HepG2 (cell line): ENCODE measurements around the gene CASKIN1. TPM values are rescaled to one million over a fixed set of nuclear protein-coding genes. Genes with fewer than 3 reads are reported as not detected.
"Not testable (repeated sequence)": the region's sequence is repeated elsewhere in the genome, so short reads cannot be mapped to it uniquely, and the experiment has no call there.

Experiments
- ATAC-seq: fragments of 200-7000 bp; cut with Tn5 transposase; 3 replicates; pipeline ENCODE4 v1.9.1; 2020; ENCODE audit warnings: mild to moderate bottlenecking, moderate library complexity
- BruUV-seq: library from RNA; stranded (reverse); fragments of 400-500 nt; replicated peaks from 2 replicates; lab custom pipeline; 2021; lab: Mats Ljungman, UMichigan
- CTCF ChIA-PET: fragments of 300-600 bp; formaldehyde crosslinking; extraction: SDS; loops from one replicate; lab custom pipeline; 2021; ENCODE audit warnings: low total read pairs, inconsistent platforms, low intra/inter-chr PET ratio; lab: Yijun Ruan, JAX
- POLR2A ChIA-PET: fragments of 350-600 bp; sonication (Branson Sonifier 250); formaldehyde crosslinking; loops from one replicate; lab custom pipeline; 2020; ENCODE audit warnings: antibody characterized with exemption, inconsistent platforms; lab: Yijun Ruan, JAX
- DNase-seq: peaks from one replicate; pipeline ENCODE4 v3.0.0-alpha.2; 2015; ENCODE audit warnings: low spot score
- FAIRE-seq: peaks from 3 replicates; lab custom pipeline; 2011; peaks lifted over from hg19 to GRCh38; lab: Jason Lieb, UNC
- H2AFZ ChIP-seq: one replicate; pipeline ENCODE4 v1.6.1; 2011; ENCODE audit warnings: low read length, inconsistent platforms
- H3K27ac ChIP-seq: fragments of 300-600 bp; 3 replicates; pipeline ENCODE4 v1.8.0; 2011; ENCODE audit warnings: mixed run types, mild to moderate bottlenecking, mixed read lengths, low read length, inconsistent platforms; ENCODE audit not compliant: insufficient read depth; ENCODE audit errors: extremely low read length
- H3K27me3 ChIP-seq, 2 experiments: fragments of 200-600 bp in 1 of 2; 2 replicates in 1 of 2; 3 replicates in 1 of 2; pipeline versions ENCODE4 v1.6.0 to v1.8.0; 2011; ENCODE audit warnings: low read length in 2 of 2, mild to moderate bottlenecking in 2 of 2, moderate library complexity in 2 of 2, inconsistent platforms in 1 of 2; ENCODE audit not compliant: insufficient read depth in 2 of 2, control insufficient read depth in 1 of 2
- H3K36me3 ChIP-seq, 2 experiments: fragments of 200-600 bp in 1 of 2; replicated peaks in 1 of 2; 2 replicates in 1 of 2; 3 replicates in 1 of 2; pipeline versions ENCODE4 v1.5.1 to v1.8.0; 2011; ENCODE audit warnings: low read length in 2 of 2, inconsistent platforms in 1 of 2; ENCODE audit not compliant: insufficient read depth in 2 of 2, control insufficient read depth in 1 of 2
- H3K4me1 ChIP-seq: 2 replicates; pipeline ENCODE4 v1.5.1; 2012; ENCODE audit warnings: low read length, inconsistent platforms; ENCODE audit not compliant: insufficient read depth
- H3K4me2 ChIP-seq: 2 replicates; pipeline ENCODE4 v1.6.0; 2011; ENCODE audit warnings: low read depth, low read length, inconsistent platforms
- H3K4me3 ChIP-seq, 3 experiments: fragments of 200-600 bp in 1 of 3; sonication (generic), shearing (Covaris generic) in 1 of 3; replicated peaks in 1 of 3; 2 replicates each; pipeline ENCODE4 v1.5.1; 2011 to 2016; ENCODE audit warnings: low read length in 3 of 3, inconsistent platforms in 2 of 3, low read depth in 2 of 3, mild to moderate bottlenecking in 2 of 3, control low read depth in 1 of 3, mixed read lengths in 1 of 3; ENCODE audit not compliant: insufficient read depth in 1 of 3
- H3K79me2 ChIP-seq: one replicate; pipeline ENCODE4 v1.6.1; 2011; ENCODE audit warnings: low read length, inconsistent platforms; ENCODE audit not compliant: insufficient read depth
- H3K9ac ChIP-seq: 2 replicates; pipeline ENCODE4 v1.6.0; 2011; ENCODE audit warnings: mild to moderate bottlenecking, low read depth, low read length, inconsistent platforms; ENCODE audit not compliant: insufficient read depth
- H3K9me3 ChIP-seq: 2 replicates; pipeline ENCODE4 v1.5.1; 2012; ENCODE audit warnings: mild to moderate bottlenecking, low read length
- H4K20me1 ChIP-seq: 2 replicates; pipeline ENCODE4 v1.6.0; 2011; ENCODE audit warnings: inconsistent platforms, mild to moderate bottlenecking, low read length, moderate library complexity; ENCODE audit not compliant: insufficient read depth
- PHF21A ChIP-seq: sonication (generic); formaldehyde crosslinking; IDR thresholded peaks from 2 replicates; pipeline ENCODE4 v1.5.0; 2020; ENCODE audit warnings: mild to moderate bottlenecking, missing genetic modification reagents
- POLR2G ChIP-seq: fragments of 200-400 bp; formaldehyde crosslinking; IDR thresholded peaks from 2 replicates; pipeline ENCODE4 v1.6.1; 2018; ENCODE audit warnings: mild to moderate bottlenecking, low read depth, low read length, moderate library complexity
- ZBTB7B ChIP-seq: sonication (generic); formaldehyde crosslinking; IDR thresholded peaks from 2 replicates; pipeline ENCODE4 v1.4.0; 2020; ENCODE audit warnings: missing genetic modification reagents
- ZNF382 ChIP-seq: sonication (generic); formaldehyde crosslinking; IDR thresholded peaks from 2 replicates; pipeline ENCODE4 v1.5.0; 2020; ENCODE audit warnings: missing genetic modification reagents, mild to moderate bottlenecking, borderline replicate concordance
- ZNF75D ChIP-seq: sonication (generic); formaldehyde crosslinking; IDR thresholded peaks from 2 replicates; pipeline ENCODE4 v1.8.1; 2023; ENCODE audit warnings: missing genetic modification reagents, mild to moderate bottlenecking, borderline replicate concordance
- WGBS: methylation state at CpG from one replicate; pipeline ENCODE4 v1.1.6; 2017; ENCODE audit warnings: low lambda C conversion rate; 5-methylcytosine and 5-hydroxymethylcytosine counted together
- in situ Hi-C: cut with HindIII; loops from 2 replicates; pipeline ENCODE4 v1.10.0; 2017; ENCODE audit warnings: low pct_unique_long_range_greater_than_20kb; ENCODE audit not compliant: extremely low pct_ligation_motif_present
- intact Hi-C: fragments of 100-400 bp; cut with micrococcal nuclease; formaldehyde crosslinking; loops from one replicate; pipeline ENCODE4 v1.10.0; 2022; ENCODE audit not compliant: unreplicated experiment
- polyA plus RNA-seq, 8 experiments: library from polyadenylated mRNA; depleted of rRNA in 3 of 8; stranded (reverse) in 7 of 8; unstranded in 1 of 8; fragments of >200 nt; fragmentation: Illumina TruSeq in 4 of 8; extraction: Trizol in 4 of 8; gene quantifications; 2 replicates each; pipeline versions ENCODE4 v1.2.1 to v1.2.3, GENCODE V29; 2011 to 2016; ENCODE audit warnings: low read depth in 4 of 8, missing spikeins in 1 of 8, mixed read lengths in 1 of 8; ENCODE audit not compliant: insufficient read depth in 1 of 8
- total RNA-seq, 5 experiments: library from RNA; depleted of rRNA; stranded (reverse); fragments of >200 nt; fragmentation: Illumina TruSeq; extraction: Trizol; gene quantifications; 2 replicates each; pipeline ENCODE4 v1.2.3, GENCODE V29; 2016; ENCODE audit warnings: low read depth in 1 of 5

The CASKIN1 gene
- total and polyA plus RNA-seq, 2 of the 13 experiments (the other 11 are each of a cell fraction or from before 2014, with no cell fraction given), result 1.2 to 2.2 TPM

- 100% methylated on average over 4 of the region's 11 CpGs for WGBS
- H3K4me2 ChIP-seq, result no peak overlapping the region
- H4K20me1 ChIP-seq, result 0 out of 2 replicates have a peak, but pooled peaks cover 2% of the 10 kb centered on the region
- ATAC-seq, result no peak
- intact Hi-C loops, result no loop called here
- no peak for DNase-seq
- CTCF ChIA-PET, result no interaction called here
- H3K27me3 ChIP-seq, result no peaks in the 10 kb centered on the region
- no peak for FAIRE-seq
- no peak overlapping the region for H2AFZ ChIP-seq
- TF ChIP-seq ZBTB7B (no peak), ZNF75D (no peak), PHF21A (CRISPR knock-in tag) (no peak), ZNF382 (no peak)
- TF ChIP-seq, all 625 proteins: peak for 0
- peaks cover 25 to 47% of the 10 kb centered on the region in 2 experiments; a peak in 4 of 5 replicates for H3K36me3 ChIP-seq
- H3K4me3 ChIP-seq, result no peak overlapping the region
- no peaks in the 10 kb centered on the region for H3K9me3 ChIP-seq
- POLR2A ChIA-PET, result interaction anchor here (0.6 kb wide), 1 partner anchor 663 kb away, joined by 3 read pairs; no protein-coding TSS in a partner anchor
- peaks cover 21% of the 10 kb centered on the region for H3K4me1 ChIP-seq
- no TSS peak for BruUV-seq
- no peak overlapping the region for H3K9ac ChIP-seq
- H3K79me2 ChIP-seq, result no peaks in the 10 kb centered on the region
- H3K27ac ChIP-seq, result no peak overlapping the region
- in situ Hi-C loops, result no loop called here
These were observed 46.2 kb upstream of the CASKIN1 start for GRCh38 chr16:2242598-2242997.

GRCh38 chr16:2240331-2240730 lies 43.9 kb upstream of the CASKIN1 start:
- H3K79me2 ChIP-seq, H2AFZ ChIP-seq, H3K4me3 ChIP-seq, in situ Hi-C loops, H3K9ac ChIP-seq, ATAC-seq, FAIRE-seq, H3K27me3 ChIP-seq, DNase-seq, H4K20me1 ChIP-seq, H3K27ac ChIP-seq, CTCF ChIA-PET, H3K4me2 ChIP-seq, H3K9me3 ChIP-seq, intact Hi-C loops, BruUV-seq: not testable (repeated sequence)
- Histone ChIP-seq H3K36me3 (peaks cover 14 to 32% of the 10 kb centered on the region in 2 experiments; a peak in 4 of 5 replicates), H3K4me1 (peaks cover 31% of the 10 kb centered on the region)
- WGBS, result 95% methylated on average over 9 of the region's 9 CpGs
- POLR2A ChIA-PET, result interaction anchor here (1.4 to 3.5 kb wide), 3 partner anchors 11 to 85 kb away, joined by 3 to 16 read pairs (median 5); partner anchors contain the start of genes ECI1 and TRAF7
- 0 out of 2 replicates have a peak, but pooled peaks have one; percentile 24 for TF ChIP-seq POLR2G
